H1 (cell line): ENCODE data around the gene ZNF611. TPM values are rescaled to one million over a fixed set of nuclear protein-coding genes. Genes with fewer than 3 reads are reported as not detected.
"Not testable (repeated sequence)": the region's sequence is repeated elsewhere in the genome, so short reads cannot be mapped to it uniquely, and the experiment has no call there.

Experiments
- CTCF ChIA-PET: fragments of 300-600 bp; sonication (Branson Sonifier 250); formaldehyde crosslinking; loops from one replicate; lab custom pipeline; 2021; ENCODE audit not compliant: partially characterized antibody; lab: Charles Lee
- POLR2A ChIA-PET: fragments of 300-600 bp; sonication (Branson Sonifier 250); formaldehyde crosslinking; loops from one replicate; lab custom pipeline; 2021; ENCODE audit warnings: inconsistent platforms; ENCODE audit not compliant: partially characterized antibody; lab: Charles Lee
- DNase-seq, 2 experiments: peaks; one replicate each; pipeline versions ENCODE4 v3.0.0 to v3.0.0-alpha.2; 2010 to 2022; ENCODE audit warnings: low spot score in 2 of 2, low read depth in 1 of 2, mixed read lengths in 1 of 2
- FAIRE-seq: peaks from 2 replicates; lab custom pipeline; 2011; peaks lifted over from hg19 to GRCh38; lab: Jason Lieb, UNC
- H2AFZ ChIP-seq: 2 replicates; pipeline ENCODE4 v1.8.1; 2012; ENCODE audit warnings: low read length, inconsistent platforms
- H2AK5ac ChIP-seq: 2 replicates; pipeline ENCODE4 v1.6.1; 2013; ENCODE audit warnings: low read depth, low read length
- H2BK120ac ChIP-seq: replicated peaks from 2 replicates; pipeline ENCODE3; 2013; ENCODE audit warnings: low read depth, low read length, inconsistent platforms
- H2BK12ac ChIP-seq: 2 replicates; pipeline ENCODE4 v1.6.1; 2013; ENCODE audit warnings: low read depth, low read length
- H2BK15ac ChIP-seq: 2 replicates; pipeline ENCODE4 v1.6.1; 2013; ENCODE audit warnings: low read length
- H2BK20ac ChIP-seq: 2 replicates; pipeline ENCODE4 v1.6.1; 2013; ENCODE audit warnings: low read length
- H2BK5ac ChIP-seq: 2 replicates; pipeline ENCODE4 v1.6.1; 2013; ENCODE audit warnings: low read depth, low read length
- H3K14ac ChIP-seq: 2 replicates; pipeline ENCODE4 v1.6.1; 2013; ENCODE audit warnings: inconsistent platforms; ENCODE audit not compliant: insufficient read length
- H3K18ac ChIP-seq: 2 replicates; pipeline ENCODE4 v1.6.1; 2013; ENCODE audit warnings: low read length; ENCODE audit errors: extremely low read depth
- H3K23ac ChIP-seq: 2 replicates; pipeline ENCODE4 v1.6.1; 2013; ENCODE audit warnings: inconsistent platforms; ENCODE audit not compliant: insufficient read length
- H3K23me2 ChIP-seq: 2 replicates; pipeline ENCODE4 v1.6.1; 2013; ENCODE audit warnings: low read depth, low read length
- H3K27ac ChIP-seq: 2 replicates; pipeline ENCODE4 v1.6.1; 2011; ENCODE audit warnings: low read depth, low read length, inconsistent platforms
- H3K27me3 ChIP-seq, 4 experiments: replicated peaks in 1 of 4; 1 replicate in 1 of 4; 2 replicates in 3 of 4; pipeline versions ENCODE4 v1.6.1 to v1.8.1; 2011 to 2013; ENCODE audit warnings: low read length in 3 of 4, mild to moderate bottlenecking in 3 of 4, inconsistent platforms in 2 of 4, mixed read lengths in 2 of 4, moderate library complexity in 1 of 4; ENCODE audit not compliant: control insufficient read depth in 3 of 4, insufficient read depth in 3 of 4; ENCODE audit errors: extremely low read depth in 1 of 4
- H3K36me3 ChIP-seq, 4 experiments: 2 replicates each; pipeline versions ENCODE4 v1.6.1 to v1.8.1; 2011 to 2013; ENCODE audit warnings: mild to moderate bottlenecking in 4 of 4, low read length in 3 of 4, moderate library complexity in 2 of 4, control low read depth in 1 of 4, inconsistent platforms in 1 of 4; ENCODE audit not compliant: insufficient read depth in 4 of 4, control insufficient read depth in 2 of 4
- H3K4ac ChIP-seq: replicated peaks from 2 replicates; pipeline ENCODE3; 2013; ENCODE audit warnings: low read length, low read depth, mixed read lengths, inconsistent platforms; ENCODE audit not compliant: insufficient read length
- H3K4me1 ChIP-seq, 4 experiments: replicated peaks in 1 of 4; 1 replicate in 1 of 4; 2 replicates in 3 of 4; pipeline versions ENCODE4 v1.6.1 to v1.8.1; 2011 to 2013; ENCODE audit warnings: low read length in 3 of 4, inconsistent platforms in 2 of 4, mixed read lengths in 1 of 4; ENCODE audit not compliant: insufficient read depth in 4 of 4, control insufficient read depth in 3 of 4
- H3K4me2 ChIP-seq, 2 experiments: 2 replicates each; pipeline versions ENCODE4 v1.6.1 to v1.8.1; 2011 to 2013; ENCODE audit warnings: low read depth in 2 of 2, low read length in 2 of 2, control low read depth in 1 of 2, inconsistent platforms in 1 of 2, mild to moderate bottlenecking in 1 of 2; ENCODE audit not compliant: insufficient read depth in 1 of 2
- H3K4me3 ChIP-seq, 4 experiments: fragments of 200-600, 300-600 bp in 1 of 4; sonication (generic), shearing (Covaris generic), sonication (Bioruptor Twin) in 1 of 4; 2 replicates each; pipeline versions ENCODE4 v1.5.1 to v1.8.1; 2011 to 2016; ENCODE audit warnings: low read length in 4 of 4, low read depth in 3 of 4, control low read depth in 2 of 4, inconsistent platforms in 2 of 4, mild to moderate bottlenecking in 2 of 4, mixed read lengths in 1 of 4, moderate library complexity in 1 of 4; ENCODE audit not compliant: insufficient read depth in 2 of 4; ENCODE audit errors: extremely low read depth in 1 of 4
- H3K56ac ChIP-seq: replicated peaks from 2 replicates; pipeline ENCODE3; 2013; ENCODE audit warnings: low read depth, mild to moderate bottlenecking, mixed read lengths, low read length, inconsistent platforms; ENCODE audit not compliant: insufficient read length
- H3K79me1 ChIP-seq: 2 replicates; pipeline ENCODE4 v1.6.1; 2013; ENCODE audit warnings: low read depth, low read length, control low read depth
- H3K79me2 ChIP-seq, 2 experiments: 2 replicates each; pipeline versions ENCODE4 v1.6.1 to v1.8.1; 2012 to 2013; ENCODE audit warnings: low read length in 2 of 2, mild to moderate bottlenecking in 2 of 2, inconsistent platforms in 1 of 2; ENCODE audit not compliant: insufficient read depth in 2 of 2, control insufficient read depth in 1 of 2
- H3K9ac ChIP-seq, 4 experiments: replicated peaks in 1 of 4; 1 replicate in 1 of 4; 2 replicates in 3 of 4; pipeline versions ENCODE4 v1.6.1 to v1.8.1; 2011 to 2013; ENCODE audit warnings: low read depth in 3 of 4, low read length in 3 of 4, control low read depth in 2 of 4, mild to moderate bottlenecking in 2 of 4, moderate library complexity in 2 of 4, inconsistent platforms in 1 of 4; ENCODE audit errors: extremely low read depth in 1 of 4
- H3K9me3 ChIP-seq, 2 experiments: 2 replicates each; pipeline versions ENCODE4 v1.6.1 to v1.8.1; 2012 to 2013; ENCODE audit warnings: mild to moderate bottlenecking in 2 of 2, moderate library complexity in 2 of 2, control low read depth in 1 of 2, inconsistent platforms in 1 of 2, low read depth in 1 of 2, low read length in 1 of 2, mixed read lengths in 1 of 2; ENCODE audit not compliant: insufficient read depth in 2 of 2
- H4K20me1 ChIP-seq, 2 experiments: replicated peaks in 1 of 2; 2 replicates each; pipeline versions ENCODE3 to v1.8.1; 2011 to 2013; ENCODE audit warnings: inconsistent platforms in 2 of 2, low read length in 2 of 2, mild to moderate bottlenecking in 1 of 2; ENCODE audit not compliant: insufficient read depth in 2 of 2, control insufficient read depth in 1 of 2
- H4K5ac ChIP-seq: 2 replicates; pipeline ENCODE4 v1.6.1; 2013; ENCODE audit warnings: low read length, low read depth, mixed read lengths, inconsistent platforms; ENCODE audit not compliant: insufficient read length
- H4K8ac ChIP-seq: 2 replicates; pipeline ENCODE4 v1.8.0; 2013; ENCODE audit warnings: mild to moderate bottlenecking, moderate library complexity, low read length, inconsistent platforms; ENCODE audit not compliant: insufficient read depth; ENCODE audit errors: extremely low read depth
- H4K91ac ChIP-seq: replicated peaks from 2 replicates; pipeline ENCODE3; 2013; ENCODE audit warnings: low read length, mixed read lengths, inconsistent platforms; ENCODE audit not compliant: insufficient read length
- WGBS, 2 experiments: shearing (Covaris generic) in 1 of 2; methylation state at CpG; one replicate each; pipeline versions ENCODE4 v1.1.6 to v1.1.7; 2013 to 2015; ENCODE audit warnings: low lambda C conversion rate in 2 of 2, mixed read lengths in 2 of 2, inconsistent platforms in 1 of 2, low coverage in 1 of 2, missing lambda C conversion rate in 1 of 2; ENCODE audit not compliant: insufficient replicate concordance in 2 of 2, insufficient coverage in 1 of 2, insufficient read length in 1 of 2; ENCODE audit errors: extremely low coverage in 1 of 2, missing lambda C conversion rate in 1 of 2; 5-methylcytosine and 5-hydroxymethylcytosine counted together
- polyA plus RNA-seq, 7 experiments: library from polyadenylated mRNA; depleted of rRNA in 3 of 7; stranded (reverse) in 5 of 7; unstranded in 2 of 7; fragments of >200 nt in 5 of 7; fragments of 200-250 nt in 2 of 7; gene quantifications; 1 replicate in 5 of 7; 2 replicates in 1 of 7; 4 replicates in 1 of 7; pipeline versions ENCODE4 v1.2.1 to v1.2.3, GENCODE V29; 2011 to 2013; ENCODE audit warnings: missing spikeins in 2 of 7, mixed read lengths in 2 of 7
- total RNA-seq: library from RNA; stranded (reverse); fragmentation: NEBNext Ultra II Directional; extraction: Animal tissue kit (Norgen Biotek cat#: 25700); gene quantifications from 2 replicates; pipeline ENCODE4 v1.2.1, GENCODE V29; 2021

The ZNF611 gene
- total and polyA plus RNA-seq, 2 of the 8 experiments (the other 6 are each of a cell fraction or from before 2014, with no cell fraction given): 1.9 to 19.0 TPM

- POLR2A ChIA-PET: interaction anchor here (2.1 kb wide), 1 partner anchor 9 kb away, joined by 8 read pairs; no protein-coding TSS in a partner anchor
- H3K27ac ChIP-seq, H3K9me3 ChIP-seq, H2AK5ac ChIP-seq, H2BK5ac ChIP-seq, H3K4ac ChIP-seq, H3K18ac ChIP-seq, H2BK12ac ChIP-seq, H4K8ac ChIP-seq, H3K4me3 ChIP-seq, H3K79me1 ChIP-seq, CTCF ChIA-PET, H3K27me3 ChIP-seq, H3K4me1 ChIP-seq, H3K4me2 ChIP-seq, H3K9ac ChIP-seq, H4K5ac ChIP-seq, H3K23me2 ChIP-seq, H2BK120ac ChIP-seq, H3K23ac ChIP-seq, H3K56ac ChIP-seq, H3K14ac ChIP-seq, H2AFZ ChIP-seq, H2BK20ac ChIP-seq, H4K20me1 ChIP-seq, H2BK15ac ChIP-seq, DNase-seq, H3K79me2 ChIP-seq, FAIRE-seq, H4K91ac ChIP-seq: not testable (repeated sequence)
- 86% methylated on average over 13 of the region's 16 CpGs; no CpG with 5 or more reads in 1 of the 2 experiments for WGBS, 2 experiments
- H3K36me3 ChIP-seq: peaks cover 0 to 11% (median 5%) of the 10 kb centered on the region in 4 experiments; a peak in 4 of 8 replicates
Measured at GRCh38 chr19:52726051-52726450, 8.8 kb downstream of the ZNF611 start.
